Fibroblast of the aortic adventitia (primary cell): ENCODE measurements around the gene NOTCH1. TPM values are rescaled to one million over a fixed set of nuclear protein-coding genes. Genes with fewer than 3 reads are reported as not detected.

Experiments
- DNase-seq: peaks from one replicate; pipeline ENCODE4 v3.0.0-alpha.2; 2010; ENCODE audit warnings: low read depth
- H3K4me3 ChIP-seq: 2 replicates; pipeline ENCODE4 v1.5.1; 2011; ENCODE audit warnings: low read depth, mild to moderate bottlenecking, control low read depth, low read length, moderate library complexity
- CTCF ChIP-seq: IDR thresholded peaks from 2 replicates; pipeline ENCODE4 v1.5.1; 2011; ENCODE audit warnings: mild to moderate bottlenecking, low read length, control low read depth, inconsistent platforms; ENCODE audit not compliant: insufficient read depth
- total RNA-seq: library from RNA; depleted of rRNA; stranded (reverse); fragments of >200 nt; gene quantifications from 2 replicates; pipeline ENCODE4 v1.2.3, GENCODE V29; 2012; ENCODE audit warnings: low replicate concordance

NOTCH1 gene
- total RNA-seq, 1 donor, result 8.8 TPM

- H3K4me3 ChIP-seq, result no peak overlapping the region
- TF ChIP-seq CTCF, result no peak
- no peak for DNase-seq
Measured at GRCh38 chr9:136533775-136534157, 12.1 kb downstream of the NOTCH1 start.

GRCh38 chr9:136532799-136533774 is 12.8 kb downstream of the NOTCH1 start:
- no peak overlapping the region for H3K4me3 ChIP-seq

GRCh38 chr9:136531904-136532798 is 13.7 kb downstream of the NOTCH1 start:
- TF ChIP-seq CTCF, result no peak
- DNase-seq, result no peak
- no peak overlapping the region for H3K4me3 ChIP-seq

More at GRCh38 chr9:136532799-136533774, 12.8 kb downstream of the NOTCH1 start:
- no peak for TF ChIP-seq CTCF
- no peak for DNase-seq

- no peak for DNase-seq
- no peak overlapping the region for H3K4me3 ChIP-seq
- no peak for TF ChIP-seq CTCF
Measured at GRCh38 chr9:136531186-136531903, 14.5 kb downstream of the NOTCH1 start.

- no peak for DNase-seq
- H3K4me3 ChIP-seq, result no peak overlapping the region
- no peak for TF ChIP-seq CTCF
Measured at GRCh38 chr9:136530461-136531089, 15.3 kb downstream of the NOTCH1 start.
